OCI-LY7 (cell line): ENCODE measurements around the gene PARL. TPM values are rescaled to one million over a fixed set of nuclear protein-coding genes. Genes with fewer than 3 reads are reported as not detected.
A peak's percentile ranks its signal among the peaks of the same experiment; 100 is the strongest.

ENCODE experiments used
- BruUV-seq: library from RNA; stranded (reverse); fragments of 400-500 nt; replicated peaks from 2 replicates; lab custom pipeline; 2021; lab: Mats Ljungman, UMichigan
- CTCF ChIA-PET: fragments of 300-600 bp; sonication (Branson Sonifier 250); formaldehyde crosslinking; loops from one replicate; lab custom pipeline; 2022; ENCODE audit warnings: antibody characterized with exemption; ENCODE audit not compliant: unreplicated experiment; lab: Charles Lee
- POLR2A ChIA-PET: fragments of 300-600 bp; sonication (Branson Sonifier 250); formaldehyde crosslinking; loops from one replicate; lab custom pipeline; 2022; ENCODE audit warnings: antibody characterized with exemption; lab: Charles Lee
- DNase-seq: peaks from one replicate; pipeline ENCODE4 v3.0.0-alpha.2; 2015; ENCODE audit warnings: low spot score
- H2AFZ ChIP-seq: fragments of 200-600 bp; sonication (generic), shearing (Covaris generic); 2 replicates; pipeline ENCODE4 v1.6.1; 2014; ENCODE audit warnings: mild to moderate bottlenecking, antibody characterized with exemption, low read length, moderate library complexity
- H3K27ac ChIP-seq: fragments of 200-600 bp; sonication (generic); 2 replicates; pipeline ENCODE4 v1.5.1; 2014; ENCODE audit warnings: mixed run types, low read depth, mild to moderate bottlenecking, moderate library complexity, low read length, inconsistent platforms; ENCODE audit not compliant: poor library complexity, severe bottlenecking
- H3K36me3 ChIP-seq: fragments of 200-600 bp; sonication (generic); 2 replicates; pipeline ENCODE4 v1.6.1; 2014; ENCODE audit warnings: mild to moderate bottlenecking, antibody characterized with exemption, low read length, moderate library complexity, mixed read lengths; ENCODE audit not compliant: insufficient read depth
- H3K4me1 ChIP-seq: fragments of 200-600 bp; sonication (generic); 2 replicates; pipeline ENCODE4 v1.5.1; 2014; ENCODE audit warnings: mild to moderate bottlenecking, low read length; ENCODE audit not compliant: insufficient read depth, poor library complexity, severe bottlenecking
- H3K4me2 ChIP-seq: fragments of 200-600 bp; sonication (generic); 2 replicates; pipeline ENCODE4 v1.6.1; 2014; ENCODE audit warnings: mild to moderate bottlenecking, low read length
- H3K4me3 ChIP-seq: fragments of 200-600 bp; sonication (generic); 2 replicates; pipeline ENCODE4 v1.5.1; 2014; ENCODE audit warnings: mild to moderate bottlenecking, low read depth, low read length; ENCODE audit not compliant: poor library complexity, severe bottlenecking
- H3K79me2 ChIP-seq: fragments of 200-600 bp; sonication (generic); 2 replicates; pipeline ENCODE4 v1.6.1; 2016; ENCODE audit warnings: low read depth, mild to moderate bottlenecking, low read length, moderate library complexity, mixed read lengths; ENCODE audit not compliant: insufficient read depth
- H3K9me2 ChIP-seq: fragments of 200-600 bp; sonication (generic); 2 replicates; pipeline ENCODE4 v1.6.1; 2016; ENCODE audit warnings: mild to moderate bottlenecking, low read length, mixed read lengths; ENCODE audit not compliant: insufficient read depth
- H3K9me3 ChIP-seq: fragments of 200-600 bp; sonication (generic); 2 replicates; pipeline ENCODE4 v1.6.1; 2014; ENCODE audit warnings: mild to moderate bottlenecking, mixed run types, low read length, mixed read lengths
- H4K20me1 ChIP-seq: fragments of 200-600 bp; sonication (generic); 2 replicates; pipeline ENCODE4 v1.6.1; 2014; ENCODE audit warnings: mild to moderate bottlenecking, antibody characterized with exemption, low read length, moderate library complexity, mixed read lengths; ENCODE audit not compliant: insufficient read depth
- EZH2phosphoT487 ChIP-seq: fragments of 200-600 bp; sonication (generic); IDR thresholded peaks from 2 replicates; pipeline ENCODE4 v1.6.1; 2018; ENCODE audit warnings: low read depth, borderline replicate concordance, mild to moderate bottlenecking, mixed run types, antibody characterized with exemption, low read length, moderate library complexity, mixed read lengths
- intact Hi-C: fragments of 100-400 bp; cut with micrococcal nuclease; formaldehyde crosslinking; loops from one replicate; pipeline ENCODE4 v1.10.0; 2022; ENCODE audit not compliant: unreplicated experiment
- total RNA-seq, 2 experiments: library from RNA; depleted of rRNA in 1 of 2; stranded (reverse); fragments of >200 nt in 1 of 2; shearing (Covaris generic) in 1 of 2; gene quantifications; 2 replicates each; pipeline ENCODE4 v1.2.3, GENCODE V29; 2014 to 2022
- TF ChIP-seq, protein P1 (sequence below): fragments of 200-600 bp; sonication (generic); conservative IDR thresholded peaks from 2 replicates; pipeline ENCODE4 v1.5.1; 2014; ENCODE audit warnings: mild to moderate bottlenecking, antibody characterized with exemption, low read length, moderate library complexity, mixed read lengths

PARL gene
- total RNA-seq, 2 experiments from 2014 or later: 43.5 to 69.3 TPM

DNA sequence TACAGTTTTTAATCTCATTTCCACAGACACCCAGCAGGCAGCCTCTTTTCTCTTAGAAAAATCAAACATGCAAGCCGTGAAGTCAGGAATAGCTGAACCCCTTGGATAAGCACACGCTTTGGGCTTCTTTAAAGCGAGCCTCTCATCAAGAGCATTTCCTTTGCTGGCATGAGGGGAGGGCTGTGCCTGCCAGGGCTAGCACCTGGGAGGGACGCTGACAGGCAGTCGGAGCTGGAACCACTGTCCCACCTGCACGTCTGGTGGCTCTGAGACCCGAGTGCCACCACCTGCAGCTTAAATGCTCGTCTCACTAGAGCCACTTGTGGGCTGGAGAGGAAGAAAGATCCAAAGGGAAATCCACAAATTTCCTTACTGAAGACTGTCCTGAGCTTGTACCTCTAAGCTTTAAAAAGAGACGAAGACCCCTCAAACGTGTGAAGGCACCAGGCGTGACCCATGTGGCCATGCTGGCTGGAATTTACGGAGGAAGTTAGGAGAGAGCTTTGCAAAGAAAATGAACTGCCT lies 68.7 kb downstream of the PARL start:
- Histone ChIP-seq H2AFZ (peak overlapping the region; percentile 1; the same call in 1 of the 2 replicates), H3K27ac (peak overlapping the region; percentile 71), H3K9me3 (no peaks in the 10 kb centered on the region), H4K20me1 (no peaks in the 10 kb centered on the region), H3K4me3 (peak overlapping the region; percentile 33), H3K36me3 (peaks cover 18% of the 10 kb centered on the region; the same call in 1 of the 2 replicates), H3K79me2 (no peaks in the 10 kb centered on the region), H3K9me2 (no peaks in the 10 kb centered on the region), H3K4me2 (peak overlapping the region; percentile 61), H3K4me1 (peaks cover 24% of the 10 kb centered on the region)
- CTCF ChIA-PET: interaction anchor here (0.6 kb wide), 1 partner anchor 361 kb away, joined by 3 read pairs; no protein-coding TSS in a partner anchor
- BruUV-seq: no TSS peak
- DNase-seq: peak; percentile 66
- intact Hi-C loops: loop anchor here (5.0 kb wide), 1 partner anchor 349 kb away; no protein-coding TSS in a partner anchor
- no peak for TF ChIP-seq EZH2phosphoT487
- TF ChIP-seq, protein P1, sequence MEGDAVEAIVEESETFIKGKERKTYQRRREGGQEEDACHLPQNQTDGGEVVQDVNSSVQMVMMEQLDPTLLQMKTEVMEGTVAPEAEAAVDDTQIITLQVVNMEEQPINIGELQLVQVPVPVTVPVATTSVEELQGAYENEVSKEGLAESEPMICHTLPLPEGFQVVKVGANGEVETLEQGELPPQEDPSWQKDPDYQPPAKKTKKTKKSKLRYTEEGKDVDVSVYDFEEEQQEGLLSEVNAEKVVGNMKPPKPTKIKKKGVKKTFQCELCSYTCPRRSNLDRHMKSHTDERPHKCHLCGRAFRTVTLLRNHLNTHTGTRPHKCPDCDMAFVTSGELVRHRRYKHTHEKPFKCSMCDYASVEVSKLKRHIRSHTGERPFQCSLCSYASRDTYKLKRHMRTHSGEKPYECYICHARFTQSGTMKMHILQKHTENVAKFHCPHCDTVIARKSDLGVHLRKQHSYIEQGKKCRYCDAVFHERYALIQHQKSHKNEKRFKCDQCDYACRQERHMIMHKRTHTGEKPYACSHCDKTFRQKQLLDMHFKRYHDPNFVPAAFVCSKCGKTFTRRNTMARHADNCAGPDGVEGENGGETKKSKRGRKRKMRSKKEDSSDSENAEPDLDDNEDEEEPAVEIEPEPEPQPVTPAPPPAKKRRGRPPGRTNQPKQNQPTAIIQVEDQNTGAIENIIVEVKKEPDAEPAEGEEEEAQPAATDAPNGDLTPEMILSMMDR: no peak
- POLR2A ChIA-PET: interaction anchor here (0.5 to 1.5 kb wide), 8 partner anchors 13 to 348 kb away, joined by 3 to 10 read pairs (median 3); no protein-coding TSS in a partner anchor

DNA sequence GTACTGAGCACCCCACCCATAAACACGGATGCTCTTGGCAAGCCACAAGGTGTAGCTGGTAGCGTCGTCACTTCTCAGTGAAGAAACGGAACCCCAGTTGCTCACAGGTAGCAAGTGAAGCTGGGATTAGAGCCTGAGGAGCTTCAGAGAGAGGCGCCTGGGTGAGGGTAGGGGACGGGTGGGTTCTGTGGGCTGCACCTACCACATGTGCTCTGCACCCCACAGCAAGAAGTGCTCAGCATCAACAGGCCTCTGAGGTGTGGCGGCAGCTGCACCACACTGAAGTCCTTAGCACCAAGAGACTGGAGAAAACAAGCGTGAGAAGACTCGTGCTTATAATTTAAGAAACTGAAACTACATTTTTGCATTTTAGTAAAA lies 69.1 kb downstream of the PARL start:
- peak overlapping the region; percentile 71 for H3K27ac ChIP-seq

More for the DNA sequence above, 69.1 kb downstream of the PARL start:
- CTCF ChIA-PET: interaction anchor here (0.6 kb wide), 1 partner anchor 361 kb away, joined by 3 read pairs; no protein-coding TSS in a partner anchor
- Histone ChIP-seq H4K20me1 (no peaks in the 10 kb centered on the region), H3K4me3 (peak overlapping the region; percentile 33), H2AFZ (peak overlapping the region; percentile 1; the same call in 1 of the 2 replicates), H3K9me3 (no peaks in the 10 kb centered on the region), H3K36me3 (peaks cover 22% of the 10 kb centered on the region), H3K9me2 (no peaks in the 10 kb centered on the region), H3K4me2 (peak overlapping the region; percentile 61), H3K4me1 (peaks cover 24% of the 10 kb centered on the region), H3K79me2 (no peaks in the 10 kb centered on the region)
- POLR2A ChIA-PET: interaction anchor here (0.6 to 1.3 kb wide), 6 partner anchors 14 to 356 kb away, joined by 3 to 10 read pairs (median 4); no protein-coding TSS in a partner anchor
- peak; percentile 64 for DNase-seq
- no peak for TF ChIP-seq EZH2phosphoT487
- TF ChIP-seq, protein P1: no peak
- BruUV-seq: no TSS peak
- intact Hi-C loops: loop anchor here (5.0 kb wide), 1 partner anchor 348 kb away; no protein-coding TSS in a partner anchor
